Right lobe of liver (tissue), 4 donors: ENCODE data around the gene FAM204A.

Experiments
- POLR2A ChIP-seq: fragments of 450-650 bp; IDR thresholded peaks from one replicate; pipeline ENCODE4 v1.6.1; 2017; ENCODE audit warnings: antibody characterized with exemption, mild to moderate bottlenecking
- TF ChIP-seq, protein P1 (sequence below), 4 donors: fragments of 200-600 bp in 3 of 4; fragments of 450-650 bp in 1 of 4; IDR thresholded peaks; one replicate each; pipeline versions ENCODE4 v1.5.1 to v1.8.0; 2016 to 2022; ENCODE audit warnings: antibody characterized with exemption in 4 of 4, mild to moderate bottlenecking in 2 of 4
- donor health status: DM: no; HTN: no; CAD: no.
- donor health status: DM: no; HTN: no; CAD: no.
- donor health status: DM: no; HTN: yes; CAD: no.

GRCh38 chr10:118273662-118274061 lies 68.5 kb downstream of the FAM204A start:
- TF ChIP-seq, protein P1, sequence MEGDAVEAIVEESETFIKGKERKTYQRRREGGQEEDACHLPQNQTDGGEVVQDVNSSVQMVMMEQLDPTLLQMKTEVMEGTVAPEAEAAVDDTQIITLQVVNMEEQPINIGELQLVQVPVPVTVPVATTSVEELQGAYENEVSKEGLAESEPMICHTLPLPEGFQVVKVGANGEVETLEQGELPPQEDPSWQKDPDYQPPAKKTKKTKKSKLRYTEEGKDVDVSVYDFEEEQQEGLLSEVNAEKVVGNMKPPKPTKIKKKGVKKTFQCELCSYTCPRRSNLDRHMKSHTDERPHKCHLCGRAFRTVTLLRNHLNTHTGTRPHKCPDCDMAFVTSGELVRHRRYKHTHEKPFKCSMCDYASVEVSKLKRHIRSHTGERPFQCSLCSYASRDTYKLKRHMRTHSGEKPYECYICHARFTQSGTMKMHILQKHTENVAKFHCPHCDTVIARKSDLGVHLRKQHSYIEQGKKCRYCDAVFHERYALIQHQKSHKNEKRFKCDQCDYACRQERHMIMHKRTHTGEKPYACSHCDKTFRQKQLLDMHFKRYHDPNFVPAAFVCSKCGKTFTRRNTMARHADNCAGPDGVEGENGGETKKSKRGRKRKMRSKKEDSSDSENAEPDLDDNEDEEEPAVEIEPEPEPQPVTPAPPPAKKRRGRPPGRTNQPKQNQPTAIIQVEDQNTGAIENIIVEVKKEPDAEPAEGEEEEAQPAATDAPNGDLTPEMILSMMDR (IDR thresholded peaks at IDR 0.05) = no peak
- no peak for TF ChIP-seq POLR2A
